Suppressor macrophage treated with lipopolysaccharide for 1 hour (primary cell): ENCODE results near the gene FLT3LG.

Experiments used
- DNase-seq, 3 donors: peaks; one replicate each; pipeline ENCODE4 v3.0.0-alpha.2; 2020 to 2022

Gene FLT3LG

GRCh38 chr19:49473868-49474541 is at the start of gene FLT3LG:
Gene FLT3LG, plus strand, starts transcription at chr19:49474215. Its CDS starts 425 bp downstream, at chr19:49474640.
- peak; percentile 85 to 92 (median 86) for DNase-seq

GRCh38 chr19:49425178-49425577 is 48.8 kb upstream of the FLT3LG start, which contains the start of gene GFY:
Gene GFY, plus strand, starts transcription at chr19:49425388. Its CDS starts 1,043 bp downstream, at chr19:49426431.
- no peak for DNase-seq

- DNase-seq: no peak
These were observed 48.0 kb upstream of the FLT3LG start for GRCh38 chr19:49425922-49426592.

GRCh38 chr19:49427339-49427738 is 46.7 kb upstream of the FLT3LG start:
- DNase-seq: no peak

GRCh38 chr19:49427855-49428546 is 46.0 kb upstream of the FLT3LG start:
- DNase-seq: no peak

- no peak for DNase-seq
These were observed 45.2 kb upstream of the FLT3LG start for GRCh38 chr19:49428547-49429451.

- DNase-seq: no peak
These were observed 43.8 kb upstream of the FLT3LG start for GRCh38 chr19:49430172-49430677.

GRCh38 chr19:49430678-49431329 is 43.2 kb upstream of the FLT3LG start:
- DNase-seq: peak in 2 of 3 donors; percentile 51 to 52

- peak in 1 of 3 donors; percentile 47 for DNase-seq
These were observed 42.7 kb upstream of the FLT3LG start for GRCh38 chr19:49431330-49431749.

- no peak for DNase-seq
These were observed 41.6 kb upstream of the FLT3LG start for GRCh38 chr19:49432141-49433073.

- no peak for DNase-seq
These were observed 40.6 kb upstream of the FLT3LG start for GRCh38 chr19:49433240-49433901.

- DNase-seq: no peak
These were observed 39.0 kb upstream of the FLT3LG start for GRCh38 chr19:49434907-49435583.

- no peak for DNase-seq
These were observed 38.3 kb upstream of the FLT3LG start for GRCh38 chr19:49435670-49436069.

GRCh38 chr19:49436381-49437017 is 37.5 kb upstream of the FLT3LG start:
- peak; percentile 48 to 63 (median 52) for DNase-seq

GRCh38 chr19:49437231-49437630 is 36.8 kb upstream of the FLT3LG start:
- DNase-seq: no peak

GRCh38 chr19:49438261-49438660 is 35.8 kb upstream of the FLT3LG start:
- DNase-seq: no peak

- DNase-seq: no peak
These were observed 34.2 kb upstream of the FLT3LG start for GRCh38 chr19:49439836-49440235.

GRCh38 chr19:49440439-49441209 is 33.4 kb upstream of the FLT3LG start:
- no peak for DNase-seq
